Adrenal gland (tissue), 5 donors: Measurements from ENCODE around the gene GPR152.

Experiments
- CTCF ChIP-seq, 6 experiments: fragments of 450-650 bp in 4 of 6; fragments of 200-600 bp in 2 of 6; sonication (generic) in 1 of 6; IDR thresholded peaks; 1 replicate in 5 of 6; 2 replicates in 1 of 6; pipeline versions ENCODE4 v1.5.1 to v1.8.0; 2016 to 2021; ENCODE audit warnings: antibody characterized with exemption in 6 of 6, mild to moderate bottlenecking in 2 of 6, moderate library complexity in 1 of 6
- POLR2A ChIP-seq, 2 donors: fragments of 450-650 bp; IDR thresholded peaks; one replicate each; pipeline ENCODE4 v1.6.1; 2017; ENCODE audit warnings: antibody characterized with exemption in 2 of 2, mild to moderate bottlenecking in 2 of 2, moderate library complexity in 1 of 2
- donor health status: DM: no; HTN: no; CAD: no.

- no peak for TF ChIP-seq CTCF (IDR thresholded peaks at IDR 0.05)
- no peak for TF ChIP-seq POLR2A (IDR thresholded peaks at IDR 0.05)
Measured at GRCh38 chr11:67436459-67437081, 16.0 kb downstream of the GPR152 start.
